ENCODE measurements around the gene PARVB. TPM values are rescaled to one million over a fixed set of nuclear protein-coding genes. Genes with fewer than 3 reads are reported as not detected.

Gene PARVB
- total RNA-seq, 1 donor from 2014 or later, result 94.6 TPM

- no peak for DNase-seq (ENCODE audit: low read depth)
- no peak overlapping the region for H3K4me3 ChIP-seq (ENCODE audit: low read depth, low read length)
- no peak for TF ChIP-seq CTCF (IDR thresholded peaks at IDR 0.05; ENCODE audit: insufficient read depth, low read length, poor library complexity, severe bottlenecking)
- H3K36me3 ChIP-seq (ENCODE audit: control insufficient read depth, insufficient read depth, low read length), result no peaks in the 10 kb centered on the region
- H3K27me3 ChIP-seq (ENCODE audit: control insufficient read depth, insufficient read depth, low read length), result no peaks in the 10 kb centered on the region
These were observed 146.4 kb downstream of the PARVB start for GRCh38 chr22:44170470-44170869.

- no peak for TF ChIP-seq CTCF (IDR thresholded peaks at IDR 0.05; ENCODE audit: insufficient read depth, low read length, poor library complexity, severe bottlenecking)
- H3K36me3 ChIP-seq (ENCODE audit: control insufficient read depth, insufficient read depth, low read length), result no peaks in the 10 kb centered on the region
These were observed 147.5 kb downstream of the PARVB start for GRCh38 chr22:44171561-44171960.

GRCh38 chr22:44172370-44173108, 148.4 kb downstream of the PARVB start:
- TF ChIP-seq CTCF (IDR thresholded peaks at IDR 0.05; ENCODE audit: insufficient read depth, low read length, poor library complexity, severe bottlenecking), result no peak
- H3K27me3 ChIP-seq (ENCODE audit: control insufficient read depth, insufficient read depth, low read length), result peaks cover 3% of the 10 kb centered on the region
- no peak for DNase-seq (ENCODE audit: low read depth)
- no peaks in the 10 kb centered on the region for H3K36me3 ChIP-seq (ENCODE audit: control insufficient read depth, insufficient read depth, low read length)
- no peak overlapping the region for H3K4me3 ChIP-seq (ENCODE audit: low read depth, low read length)

More at GRCh38 chr22:44171561-44171960, 147.5 kb downstream of the PARVB start:
- DNase-seq (ENCODE audit: low read depth), result no peak
- H3K4me3 ChIP-seq (ENCODE audit: low read depth, low read length), result no peak overlapping the region
- H3K27me3 ChIP-seq (ENCODE audit: control insufficient read depth, insufficient read depth, low read length), result peaks cover 3% of the 10 kb centered on the region

GRCh38 chr22:44173154-44173553, 149.1 kb downstream of the PARVB start:
- no peak for DNase-seq (ENCODE audit: low read depth)
- peaks cover 3% of the 10 kb centered on the region for H3K27me3 ChIP-seq (ENCODE audit: control insufficient read depth, insufficient read depth, low read length)

GRCh38 chr22:44175676-44176075, 151.6 kb downstream of the PARVB start:
- no peak overlapping the region for H3K4me3 ChIP-seq (ENCODE audit: low read depth, low read length)
- DNase-seq (ENCODE audit: low read depth), result no peak
- H3K27me3 ChIP-seq (ENCODE audit: control insufficient read depth, insufficient read depth, low read length), result peaks cover 6% of the 10 kb centered on the region
- TF ChIP-seq CTCF (IDR thresholded peaks at IDR 0.05; ENCODE audit: insufficient read depth, low read length, poor library complexity, severe bottlenecking), result no peak
- no peaks in the 10 kb centered on the region for H3K36me3 ChIP-seq (ENCODE audit: control insufficient read depth, insufficient read depth, low read length)

More at GRCh38 chr22:44173154-44173553, 149.1 kb downstream of the PARVB start:
- TF ChIP-seq CTCF (IDR thresholded peaks at IDR 0.05; ENCODE audit: insufficient read depth, low read length, poor library complexity, severe bottlenecking), result no peak
- Histone ChIP-seq H3K36me3 (ENCODE audit: control insufficient read depth, insufficient read depth, low read length) (no peaks in the 10 kb centered on the region), H3K4me3 (ENCODE audit: low read depth, low read length) (no peak overlapping the region)
